ENCODE measurements around the gene ENG. TPM values are rescaled to one million over a fixed set of nuclear protein-coding genes. Genes with fewer than 3 reads are reported as not detected.

ENG gene
- total and polyA plus RNA-seq, 2 of the 8 experiments (the other 6 are each of a cell fraction or from before 2014, with no cell fraction given), result 1.8 to 4.4 TPM

DNA sequence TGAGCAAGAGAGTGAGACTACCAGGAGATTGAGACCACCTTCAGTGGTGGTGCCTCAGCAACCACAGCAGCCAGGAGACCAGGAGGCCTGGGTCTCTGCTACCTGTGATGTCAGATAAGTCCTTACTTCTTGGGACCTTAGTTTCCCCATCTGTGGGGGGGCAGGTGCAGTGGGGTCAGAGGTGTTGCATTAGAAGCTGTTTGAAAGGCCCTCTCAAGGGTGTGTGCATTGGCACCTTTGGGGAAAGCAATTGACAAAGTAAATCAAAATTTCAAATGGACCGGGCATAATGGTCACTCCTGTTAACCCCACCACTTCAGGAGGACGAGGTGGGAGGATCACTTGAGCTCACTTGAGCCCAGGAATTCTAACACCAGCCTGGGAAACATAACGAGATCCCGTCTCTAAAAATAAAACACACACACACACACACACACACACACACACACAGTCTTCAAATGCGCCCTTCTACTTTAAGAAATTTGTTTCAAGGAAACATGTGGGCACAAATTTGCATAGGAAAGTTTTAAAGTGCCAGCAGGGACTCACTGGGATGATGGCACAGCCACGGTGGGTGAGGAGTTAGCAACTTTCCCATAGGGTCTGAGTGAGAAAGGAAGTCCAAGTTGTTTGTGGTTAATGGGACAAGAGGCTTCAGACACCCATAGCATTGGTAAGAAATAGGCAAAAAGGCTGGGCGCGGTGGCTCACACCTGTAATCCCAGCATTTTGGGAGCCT, 24.4 kb upstream of the ENG start (continued):
- TF ChIP-seq TAF1 (IDR thresholded peaks at IDR 0.05; ENCODE audit: low read depth, low read length), result no peak
- TF ChIP-seq TEAD4 (IDR thresholded peaks at IDR 0.05; ENCODE audit: low read depth, low read length), result no peak
- no peak for TF ChIP-seq YY1 (IDR thresholded peaks at IDR 0.05; ENCODE audit: low read depth, low read length)
- TF ChIP-seq JUN (IDR thresholded peaks at IDR 0.05; ENCODE audit: low read depth, low read length), result no peak
- TF ChIP-seq SIN3A (conservative IDR thresholded peaks at IDR 0.05 in 1 of 2, IDR thresholded peaks at IDR 0.05 in 1 of 2; ENCODE audit: low read depth in 1 of 2, low read length in 2 of 2), result no peak
- no peak for TF ChIP-seq EZH2 (IDR thresholded peaks at IDR 0.05; ENCODE audit: low read depth, low read length, severe bottlenecking)
- no peak for TF ChIP-seq SIRT6 (IDR thresholded peaks at IDR 0.05; ENCODE audit: low read length)
- no peak for TF ChIP-seq SRF (IDR thresholded peaks at IDR 0.05; ENCODE audit: low read depth, low read length)
- no peak for TF ChIP-seq RFX5 (IDR thresholded peaks at IDR 0.05; ENCODE audit: borderline replicate concordance, low read depth, low read length)
- no peak for TF ChIP-seq EGR1 (IDR thresholded peaks at IDR 0.05; ENCODE audit: borderline replicate concordance, low read depth, low read length)
